GM12878 (cell line): Measurements from ENCODE around the gene GMCL1. TPM values are rescaled to one million over a fixed set of nuclear protein-coding genes. Genes with fewer than 3 reads are reported as not detected.
"Not testable (repeated sequence)": the region's sequence is repeated elsewhere in the genome, so short reads cannot be mapped to it uniquely, and the experiment has no call there.

Source experiments
- ATAC-seq: fragments of 200-7000 bp; cut with Tn5 transposase; 3 replicates; pipeline ENCODE4 v1.9.1; 2020; ENCODE audit warnings: mild to moderate bottlenecking, moderate library complexity
- BruUV-seq: library from RNA; stranded (reverse); fragments of 400-500 nt; replicated peaks from 2 replicates; lab custom pipeline; 2021; lab: Mats Ljungman, UMichigan
- CTCF ChIA-PET: fragments of 300-600 bp; sonication (Branson Sonifier 250); formaldehyde crosslinking; extraction: SDS; loops from one replicate; lab custom pipeline; 2021; ENCODE audit warnings: inconsistent platforms; lab: Yijun Ruan, JAX
- POLR2A ChIA-PET: fragments of 350-600 bp; formaldehyde crosslinking; extraction: SDS; loops from one replicate; lab custom pipeline; 2021; ENCODE audit warnings: inconsistent platforms; lab: Charles Lee
- RAD21 ChIA-PET: fragments of 300-600 bp; sonication (Branson Sonifier 250); formaldehyde crosslinking; loops from one replicate; lab custom pipeline; 2023; ENCODE audit warnings: antibody characterized with exemption; ENCODE audit not compliant: unreplicated experiment; lab: Charles Lee
- SMC1A ChIA-PET: fragments of 300-600 bp; sonication (Branson Sonifier 250); formaldehyde crosslinking; loops from one replicate; lab custom pipeline; 2023; ENCODE audit not compliant: unreplicated experiment, uncharacterized antibody; lab: Charles Lee
- DNase-seq: peaks from one replicate; pipeline ENCODE4 v3.0.0-alpha.2; 2011; ENCODE audit warnings: low read depth, low spot score
- FAIRE-seq: peaks from 3 replicates; lab custom pipeline; 2011; peaks lifted over from hg19 to GRCh38; lab: Jason Lieb, UNC
- H2AFZ ChIP-seq: 2 replicates; pipeline ENCODE4 v1.6.0; 2011; ENCODE audit warnings: low read depth, low read length, control low read depth; ENCODE audit not compliant: control insufficient read depth
- H3K27ac ChIP-seq: 2 replicates; pipeline ENCODE4 v1.5.1; 2011; ENCODE audit warnings: control low read depth; ENCODE audit not compliant: control insufficient read depth, insufficient read depth
- H3K27me3 ChIP-seq, 2 experiments: replicated peaks in 1 of 2; 2 replicates each; pipeline versions ENCODE4 v1.6.0 to v1.6.1; 2011; ENCODE audit warnings: low read length in 1 of 2; ENCODE audit not compliant: control insufficient read depth in 2 of 2, insufficient read depth in 2 of 2
- H3K36me3 ChIP-seq, 2 experiments: 2 replicates each; pipeline ENCODE4 v1.5.1; 2011; ENCODE audit warnings: low read length in 1 of 2; ENCODE audit not compliant: control insufficient read depth in 2 of 2, insufficient read depth in 2 of 2
- H3K4me1 ChIP-seq: 2 replicates; pipeline ENCODE4 v1.6.1; 2011; ENCODE audit warnings: mild to moderate bottlenecking, low read length, moderate library complexity, mixed read lengths; ENCODE audit not compliant: control insufficient read depth, insufficient read depth
- H3K4me2 ChIP-seq: 2 replicates; pipeline ENCODE4 v1.6.0; 2011; ENCODE audit warnings: control low read depth; ENCODE audit not compliant: control insufficient read depth, insufficient read depth
- H3K4me3 ChIP-seq: fragments of 200-600 bp; sonication (generic); 2 replicates; pipeline ENCODE4 v1.5.1; 2016
- H3K79me2 ChIP-seq: 2 replicates; pipeline ENCODE4 v1.6.0; 2011; ENCODE audit warnings: low read length; ENCODE audit not compliant: control insufficient read depth, insufficient read depth
- H3K9ac ChIP-seq: 2 replicates; pipeline ENCODE4 v1.8.0; 2011; ENCODE audit warnings: low read length, control low read depth, mixed read lengths; ENCODE audit not compliant: control insufficient read depth, insufficient read depth
- H3K9me3 ChIP-seq: replicated peaks from 3 replicates; pipeline ENCODE4 v1.5.1; 2011; ENCODE audit warnings: mild to moderate bottlenecking, low read length; ENCODE audit not compliant: control insufficient read depth, insufficient read depth
- H4K20me1 ChIP-seq: 2 replicates; pipeline ENCODE4 v1.6.0; 2011; ENCODE audit not compliant: control insufficient read depth, insufficient read depth
- IKZF2 ChIP-seq, 2 experiments: fragments of 450-650 bp; IDR thresholded peaks; 2 replicates each; pipeline ENCODE4 v1.6.1; 2017; ENCODE audit warnings: mild to moderate bottlenecking in 2 of 2, moderate library complexity in 2 of 2
- LARP7 ChIP-seq: fragments of 450-650 bp; IDR thresholded peaks from 2 replicates; pipeline ENCODE4 v1.6.1; 2017; ENCODE audit warnings: mild to moderate bottlenecking
- NFYB ChIP-seq: IDR thresholded peaks from 2 replicates; pipeline ENCODE4 v1.6.1; 2011; ENCODE audit warnings: low read depth, mild to moderate bottlenecking, low read length, improper control_type of control experiment, moderate library complexity; ENCODE audit not compliant: insufficient read depth
- PAX8 ChIP-seq: fragments of 450-650 bp; IDR thresholded peaks from 2 replicates; pipeline ENCODE4 v1.6.1; 2017; ENCODE audit warnings: mild to moderate bottlenecking, moderate library complexity
- ZNF207 ChIP-seq: fragments of 450-650 bp; IDR thresholded peaks from 2 replicates; pipeline ENCODE4 v1.6.1; 2014; ENCODE audit warnings: antibody characterized with exemption, mild to moderate bottlenecking, borderline replicate concordance
- whole genome bisulfite sequencing: methylation state at CpG from one replicate; pipeline ENCODE4 v1.1.6; 2016; ENCODE audit warnings: low lambda C conversion rate; ENCODE audit not compliant: insufficient replicate concordance, insufficient coverage; ENCODE audit errors: missing lambda C conversion rate; 5-methylcytosine and 5-hydroxymethylcytosine counted together
- in situ Hi-C: fragments of 300-500 bp; cut with MboI; formaldehyde crosslinking; loops from 9 replicates; pipeline ENCODE4 v1.14.3; 2018; ENCODE audit warnings: mixed read lengths
- intact Hi-C: fragments of 100-400 bp; cut with micrococcal nuclease; formaldehyde crosslinking; loops from one replicate; pipeline ENCODE4 v1.14.2; 2022; ENCODE audit not compliant: unreplicated experiment
- polyA plus RNA-seq, 11 experiments: library from polyadenylated mRNA; depleted of rRNA in 4 of 11; unstranded in 6 of 11; stranded (reverse) in 5 of 11; fragments of >200 nt; fragmentation: Nextera tagmentation in 4 of 11; fragmentation: Illumina TruSeq in 1 of 11; extraction: Ambion mirVana in 4 of 11; extraction: Trizol in 1 of 11; gene quantifications; 1 replicate in 1 of 11; 2 replicates in 10 of 11; pipeline versions ENCODE4 v1.2.1 to v1.2.3, GENCODE V29; 2011 to 2016; ENCODE audit warnings: inconsistent platforms in 2 of 11, missing spikeins in 2 of 11, low read depth in 1 of 11
- total RNA-seq, 4 experiments: library from RNA; depleted of rRNA in 3 of 4; stranded (reverse); fragments of >200 nt in 3 of 4; fragmentation: Illumina TruSeq in 1 of 4; extraction: Trizol in 1 of 4; gene quantifications; 2 replicates each; pipeline versions ENCODE4 v1.2.1 to v1.2.3, GENCODE V29; 2013 to 2021
- TF ChIP-seq, protein P1 (sequence below): fragments of 450-650 bp; IDR thresholded peaks from 2 replicates; pipeline ENCODE4 v1.6.1; 2017; ENCODE audit warnings: mild to moderate bottlenecking

The GMCL1 gene
- total and polyA plus RNA-seq, 10 of the 15 experiments (the other 5 are each of a cell fraction or from before 2014, with no cell fraction given), result 3.7 to 21.4 (median 12.3) TPM

DNA sequence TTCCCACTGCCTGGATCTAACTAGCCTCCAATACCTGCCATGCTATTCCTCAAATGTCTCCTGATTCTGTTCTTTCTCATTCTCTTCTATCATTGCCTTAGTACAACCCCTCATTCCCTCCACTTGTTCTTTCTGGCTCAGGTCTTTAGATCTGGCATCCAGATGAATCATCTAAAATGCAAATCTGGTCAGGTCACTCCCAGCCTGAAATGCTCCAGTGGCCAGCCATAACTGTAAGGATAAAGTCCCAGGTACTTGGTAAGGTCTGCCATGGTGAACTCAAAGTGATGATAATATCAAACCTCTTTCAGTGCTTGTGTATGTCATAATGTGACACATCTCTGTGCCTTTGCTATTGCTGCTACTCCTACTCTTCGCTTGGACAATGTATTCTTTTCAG is 61.4 kb downstream of the GMCL1 start (continued):
- TF ChIP-seq NFYB, result no peak
- no peak for TF ChIP-seq IKZF2 (IDR thresholded peaks at IDR 0.05)
- no peak for TF ChIP-seq LARP7
- TF ChIP-seq ZNF207, result no peak
- no peak for TF ChIP-seq PAX8
- TF ChIP-seq, protein P1, sequence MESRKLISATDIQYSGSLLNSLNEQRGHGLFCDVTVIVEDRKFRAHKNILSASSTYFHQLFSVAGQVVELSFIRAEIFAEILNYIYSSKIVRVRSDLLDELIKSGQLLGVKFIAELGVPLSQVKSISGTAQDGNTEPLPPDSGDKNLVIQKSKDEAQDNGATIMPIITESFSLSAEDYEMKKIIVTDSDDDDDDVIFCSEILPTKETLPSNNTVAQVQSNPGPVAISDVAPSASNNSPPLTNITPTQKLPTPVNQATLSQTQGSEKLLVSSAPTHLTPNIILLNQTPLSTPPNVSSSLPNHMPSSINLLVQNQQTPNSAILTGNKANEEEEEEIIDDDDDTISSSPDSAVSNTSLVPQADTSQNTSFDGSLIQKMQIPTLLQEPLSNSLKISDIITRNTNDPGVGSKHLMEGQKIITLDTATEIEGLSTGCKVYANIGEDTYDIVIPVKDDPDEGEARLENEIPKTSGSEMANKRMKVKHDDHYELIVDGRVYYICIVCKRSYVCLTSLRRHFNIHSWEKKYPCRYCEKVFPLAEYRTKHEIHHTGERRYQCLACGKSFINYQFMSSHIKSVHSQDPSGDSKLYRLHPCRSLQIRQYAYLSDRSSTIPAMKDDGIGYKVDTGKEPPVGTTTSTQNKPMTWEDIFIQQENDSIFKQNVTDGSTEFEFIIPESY, result no peak
- TF ChIP-seq, all 136 proteins: peak for 0

DNA sequence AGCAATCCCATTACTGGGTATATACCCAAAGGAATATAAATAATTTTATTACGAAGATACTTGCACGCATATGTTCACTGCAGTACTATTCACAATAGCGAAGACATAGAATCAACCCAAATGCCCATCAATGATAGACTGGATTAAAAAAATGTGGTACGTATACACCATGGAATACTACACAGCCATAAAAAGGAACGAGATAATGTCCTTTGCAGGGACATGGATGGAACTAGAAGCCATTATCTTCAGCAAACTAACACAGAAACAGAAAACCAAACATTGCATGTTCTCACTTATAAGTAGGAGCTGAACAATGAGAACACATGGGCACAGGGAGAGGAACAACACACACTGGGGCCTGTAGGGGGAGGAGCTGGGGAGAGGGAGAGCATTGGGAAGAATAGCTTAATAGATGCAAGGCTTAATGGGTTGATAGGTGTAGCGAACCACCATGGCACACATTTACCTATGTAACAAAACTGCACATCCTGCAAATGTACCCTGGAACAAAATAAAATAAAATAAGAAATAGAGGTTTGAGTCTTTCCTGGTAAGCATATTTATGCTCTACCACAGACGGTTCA is 63.5 kb downstream of the GMCL1 start:
- ChIA-PET RAD21 (interaction anchor here (0.7 to 3.9 kb wide), 7 partner anchors 9 to 298 kb away, joined by 3 to 32 read pairs (median 3); partner anchors contain the start of gene C2orf42), SMC1A (interaction anchor here (0.6 to 4.5 kb wide), 7 partner anchors 9 to 168 kb away, joined by 3 to 34 read pairs (median 4); partner anchors contain the start of gene MXD1), CTCF (interaction anchor here (0.6 to 4.9 kb wide), 11 partner anchors 9 to 659 kb away, joined by 3 to 34 read pairs (median 3); partner anchors contain the start of gene MXD1), POLR2A (interaction anchor here (0.6 to 1.2 kb wide), 3 partner anchors 10 to 345 kb away, joined by 3 to 4 read pairs (median 4); no protein-coding TSS in a partner anchor)
- 89% methylated on average over 7 of the region's 7 CpGs for WGBS
- BruUV-seq, DNase-seq, H3K4me3 ChIP-seq, H3K9ac ChIP-seq, H3K9me3 ChIP-seq, H3K4me1 ChIP-seq, intact Hi-C loops, H3K27me3 ChIP-seq, H3K36me3 ChIP-seq, ATAC-seq, FAIRE-seq, H3K27ac ChIP-seq, H4K20me1 ChIP-seq: not testable (repeated sequence)
- Histone ChIP-seq H2AFZ (peak overlapping the region; percentile 100), H3K79me2 (peaks cover 22% of the 10 kb centered on the region), H3K4me2 (peak overlapping the region; percentile 87)
- in situ Hi-C loops, result loop anchor here (10.0 kb wide), 1 partner anchor 168 kb away; no protein-coding TSS in a partner anchor
